ENCODE measurements around the gene SBNO1. TPM values are rescaled to one million over a fixed set of nuclear protein-coding genes. Genes with fewer than 3 reads are reported as not detected.

SBNO1 gene
- total RNA-seq, 1 experiment from 2014 or later = 58.6 TPM

- no TSS peak for BruUV-seq (replicated peaks)
- H3K9me3 ChIP-seq (ENCODE audit: low read depth, low read length, poor library complexity, severe bottlenecking) = no peaks in the 10 kb centered on the region
- DNase-seq (ENCODE audit: low spot score) = no peak
- H3K36me3 ChIP-seq (ENCODE audit: insufficient read depth, low read length, poor library complexity, severe bottlenecking) = peaks cover 92% of the 10 kb centered on the region
- no peak overlapping the region for H3K4me3 ChIP-seq (ENCODE audit: low read depth, low read length, poor library complexity, severe bottlenecking)
- H3K27ac ChIP-seq (ENCODE audit: low read depth, low read length, poor library complexity, severe bottlenecking) = no peak overlapping the region
- TF ChIP-seq CTCF (conservative IDR thresholded peaks at IDR 0.05; ENCODE audit: low read depth, low read length) (no peak), EZH2 (IDR thresholded peaks at IDR 0.05; ENCODE audit: borderline replicate concordance, low read depth, low read length, poor library complexity, severe bottlenecking) (no peak)
- POLR2A ChIA-PET (ENCODE audit: low non-redundant PET) = no interaction called here
- H3K4me1 ChIP-seq (ENCODE audit: insufficient read depth, low read length, poor library complexity, severe bottlenecking) = no peaks in the 10 kb centered on the region
- H3K27me3 ChIP-seq (replicated peaks; ENCODE audit: insufficient read depth, low read depth, low read length, poor library complexity) = no peaks in the 10 kb centered on the region
- CTCF ChIA-PET = no interaction called here
- intact Hi-C loops (cut with micrococcal nuclease; ENCODE audit: unreplicated experiment) = no loop called here
Observed at GRCh38 chr12:123306200-123306599, 58.4 kb downstream of the SBNO1 start.

DNA sequence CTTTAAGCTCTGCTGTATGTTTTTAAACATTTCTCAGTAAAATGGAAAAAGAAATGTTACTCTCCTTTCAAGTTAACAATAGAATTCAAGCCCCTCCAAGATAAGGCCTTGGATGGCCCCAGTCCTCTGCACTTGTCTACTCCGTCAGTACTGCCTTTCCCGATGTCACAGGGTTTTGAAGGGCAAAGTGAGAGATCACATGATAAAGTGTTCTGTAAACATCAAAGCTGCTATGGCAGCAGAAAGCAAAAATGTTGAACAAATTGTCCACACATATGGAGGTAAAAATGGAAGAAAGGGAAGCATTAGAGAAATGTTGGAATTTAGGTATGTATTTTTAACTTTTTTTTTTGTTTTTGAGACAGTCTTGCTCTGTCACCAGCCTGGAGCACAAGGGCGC lies 59.5 kb downstream of the SBNO1 start:
- TF ChIP-seq CTCF (conservative IDR thresholded peaks at IDR 0.05; ENCODE audit: low read depth, low read length) = no peak
- TF ChIP-seq EZH2 (IDR thresholded peaks at IDR 0.05; ENCODE audit: borderline replicate concordance, low read depth, low read length, poor library complexity, severe bottlenecking) = no peak
- H3K27me3 ChIP-seq (replicated peaks; ENCODE audit: insufficient read depth, low read depth, low read length, poor library complexity) = no peaks in the 10 kb centered on the region
- ChIA-PET CTCF (no interaction called here), POLR2A (ENCODE audit: low non-redundant PET) (no interaction called here)
- H3K36me3 ChIP-seq (ENCODE audit: insufficient read depth, low read length, poor library complexity, severe bottlenecking) = peaks cover 90% of the 10 kb centered on the region
- intact Hi-C loops (cut with micrococcal nuclease; ENCODE audit: unreplicated experiment) = no loop called here
- no peak for DNase-seq (ENCODE audit: low spot score)
- no peak overlapping the region for H3K27ac ChIP-seq (ENCODE audit: low read depth, low read length, poor library complexity, severe bottlenecking)
- no TSS peak for BruUV-seq (replicated peaks)
- H3K4me3 ChIP-seq (ENCODE audit: low read depth, low read length, poor library complexity, severe bottlenecking) = no peak overlapping the region
- no peaks in the 10 kb centered on the region for H3K4me1 ChIP-seq (ENCODE audit: insufficient read depth, low read length, poor library complexity, severe bottlenecking)
- no peaks in the 10 kb centered on the region for H3K9me3 ChIP-seq (ENCODE audit: low read depth, low read length, poor library complexity, severe bottlenecking)

DNA sequence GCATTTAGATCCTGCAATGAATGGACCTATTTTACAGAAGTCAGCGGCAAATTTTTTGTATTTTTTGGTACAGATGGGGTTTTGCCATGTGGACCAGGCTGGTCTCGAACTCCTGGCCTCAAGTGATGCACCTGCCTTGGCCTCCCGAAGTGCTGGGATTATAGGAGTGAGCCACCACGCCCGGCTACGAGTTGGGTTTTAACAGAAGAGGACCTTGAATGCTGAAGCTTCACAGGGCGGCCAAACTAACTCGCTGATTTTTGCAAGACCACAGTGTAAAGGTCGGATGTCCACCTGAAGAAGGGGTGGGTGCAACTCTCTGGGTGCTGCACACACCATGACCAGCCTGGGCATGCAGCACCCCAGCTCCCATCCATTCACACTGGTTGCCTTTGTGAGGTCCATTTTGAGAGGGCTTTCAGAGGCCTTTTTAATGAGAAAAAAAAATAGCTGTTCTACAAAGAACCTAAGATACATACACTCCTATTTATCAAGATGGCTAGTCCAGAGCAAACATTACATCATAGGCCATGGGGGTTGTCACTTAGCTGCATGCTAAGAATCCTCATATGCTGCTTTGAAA lies 71.4 kb downstream of the SBNO1 start:
- no TSS peak for BruUV-seq (replicated peaks)
- no peaks in the 10 kb centered on the region for H3K27me3 ChIP-seq (replicated peaks; ENCODE audit: insufficient read depth, low read depth, low read length, poor library complexity)
- peaks cover 57% of the 10 kb centered on the region for H3K36me3 ChIP-seq (ENCODE audit: insufficient read depth, low read length, poor library complexity, severe bottlenecking)
- POLR2A ChIA-PET (ENCODE audit: low non-redundant PET) = no interaction called here
- no peaks in the 10 kb centered on the region for H3K9me3 ChIP-seq (ENCODE audit: low read depth, low read length, poor library complexity, severe bottlenecking)
- no peak for DNase-seq (ENCODE audit: low spot score)
- peak overlapping the region; percentile 34 for H3K27ac ChIP-seq (ENCODE audit: low read depth, low read length, poor library complexity, severe bottlenecking)
- no peaks in the 10 kb centered on the region for H3K4me1 ChIP-seq (ENCODE audit: insufficient read depth, low read length, poor library complexity, severe bottlenecking)
- CTCF ChIA-PET = no interaction called here
- no peak for TF ChIP-seq EZH2 (IDR thresholded peaks at IDR 0.05; ENCODE audit: borderline replicate concordance, low read depth, low read length, poor library complexity, severe bottlenecking)
- TF ChIP-seq CTCF (conservative IDR thresholded peaks at IDR 0.05; ENCODE audit: low read depth, low read length) = no peak
- no peak overlapping the region for H3K4me3 ChIP-seq (ENCODE audit: low read depth, low read length, poor library complexity, severe bottlenecking)
- intact Hi-C loops (cut with micrococcal nuclease; ENCODE audit: unreplicated experiment) = no loop called here

All from A673 (cell line).